Thyroid gland (tissue), 4 donors: ENCODE results near the gene OTOP1.
"Not testable (repeated sequence)": the region's sequence is repeated elsewhere in the genome, so short reads cannot be mapped to it uniquely, and the experiment has no call there.

Experiments used
- POLR2A ChIP-seq, 2 donors: fragments of 450-650 bp; IDR thresholded peaks; one replicate each; pipeline ENCODE4 v1.6.1; 2017; ENCODE audit warnings: antibody characterized with exemption in 2 of 2, mild to moderate bottlenecking in 2 of 2, moderate library complexity in 1 of 2
- TF ChIP-seq, protein P1 (sequence below), 6 experiments: fragments of 200-600 bp in 3 of 6; fragments of 450-650 bp in 3 of 6; sonication (generic) in 3 of 6; IDR thresholded peaks; one replicate each; pipeline ENCODE4 v1.5.1; 2016 to 2019; ENCODE audit warnings: antibody characterized with exemption in 6 of 6, mild to moderate bottlenecking in 2 of 6, inconsistent platforms in 1 of 6, moderate library complexity in 1 of 6

DNA sequence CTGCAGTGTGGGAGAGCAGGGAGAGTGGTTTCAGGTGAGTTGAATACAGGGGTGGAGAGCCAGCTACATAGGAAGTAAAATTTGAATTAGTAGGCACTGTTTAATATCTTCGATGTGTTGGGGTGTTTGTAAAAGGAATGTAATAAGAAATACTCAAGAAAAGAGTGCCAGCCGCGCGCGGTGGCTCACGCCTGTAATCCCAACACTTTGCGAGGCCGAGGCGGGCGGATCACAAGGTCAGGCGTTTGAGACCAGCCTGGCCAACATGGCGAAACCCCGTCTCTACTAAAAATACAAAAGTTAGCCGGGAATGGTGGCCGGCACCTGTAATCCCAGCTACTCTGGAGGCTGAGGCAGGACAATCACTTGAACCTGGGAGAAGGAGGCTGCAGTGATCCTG is 22.6 kb upstream of the OTOP1 start:
- TF ChIP-seq, protein P1, sequence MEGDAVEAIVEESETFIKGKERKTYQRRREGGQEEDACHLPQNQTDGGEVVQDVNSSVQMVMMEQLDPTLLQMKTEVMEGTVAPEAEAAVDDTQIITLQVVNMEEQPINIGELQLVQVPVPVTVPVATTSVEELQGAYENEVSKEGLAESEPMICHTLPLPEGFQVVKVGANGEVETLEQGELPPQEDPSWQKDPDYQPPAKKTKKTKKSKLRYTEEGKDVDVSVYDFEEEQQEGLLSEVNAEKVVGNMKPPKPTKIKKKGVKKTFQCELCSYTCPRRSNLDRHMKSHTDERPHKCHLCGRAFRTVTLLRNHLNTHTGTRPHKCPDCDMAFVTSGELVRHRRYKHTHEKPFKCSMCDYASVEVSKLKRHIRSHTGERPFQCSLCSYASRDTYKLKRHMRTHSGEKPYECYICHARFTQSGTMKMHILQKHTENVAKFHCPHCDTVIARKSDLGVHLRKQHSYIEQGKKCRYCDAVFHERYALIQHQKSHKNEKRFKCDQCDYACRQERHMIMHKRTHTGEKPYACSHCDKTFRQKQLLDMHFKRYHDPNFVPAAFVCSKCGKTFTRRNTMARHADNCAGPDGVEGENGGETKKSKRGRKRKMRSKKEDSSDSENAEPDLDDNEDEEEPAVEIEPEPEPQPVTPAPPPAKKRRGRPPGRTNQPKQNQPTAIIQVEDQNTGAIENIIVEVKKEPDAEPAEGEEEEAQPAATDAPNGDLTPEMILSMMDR (IDR thresholded peaks at IDR 0.05) = not testable (repeated sequence)
- not testable (repeated sequence) for TF ChIP-seq POLR2A (IDR thresholded peaks at IDR 0.05)
